ENCODE data around the gene JMJD1C. TPM values are rescaled to one million over a fixed set of nuclear protein-coding genes. Genes with fewer than 3 reads are reported as not detected.

Gene JMJD1C
- total RNA-seq, 1 experiment from 2014 or later, result 180 TPM

GRCh38 chr10:63465293-63466143 lies at the start of gene JMJD1C (continued):
- TF ChIP-seq RELA (CRISPR knock-in tag; IDR thresholded peaks at IDR 0.05; ENCODE audit: borderline replicate concordance), result peak; percentile 77; the same call in 1 of the 2 replicates
- TF ChIP-seq, protein P1, sequence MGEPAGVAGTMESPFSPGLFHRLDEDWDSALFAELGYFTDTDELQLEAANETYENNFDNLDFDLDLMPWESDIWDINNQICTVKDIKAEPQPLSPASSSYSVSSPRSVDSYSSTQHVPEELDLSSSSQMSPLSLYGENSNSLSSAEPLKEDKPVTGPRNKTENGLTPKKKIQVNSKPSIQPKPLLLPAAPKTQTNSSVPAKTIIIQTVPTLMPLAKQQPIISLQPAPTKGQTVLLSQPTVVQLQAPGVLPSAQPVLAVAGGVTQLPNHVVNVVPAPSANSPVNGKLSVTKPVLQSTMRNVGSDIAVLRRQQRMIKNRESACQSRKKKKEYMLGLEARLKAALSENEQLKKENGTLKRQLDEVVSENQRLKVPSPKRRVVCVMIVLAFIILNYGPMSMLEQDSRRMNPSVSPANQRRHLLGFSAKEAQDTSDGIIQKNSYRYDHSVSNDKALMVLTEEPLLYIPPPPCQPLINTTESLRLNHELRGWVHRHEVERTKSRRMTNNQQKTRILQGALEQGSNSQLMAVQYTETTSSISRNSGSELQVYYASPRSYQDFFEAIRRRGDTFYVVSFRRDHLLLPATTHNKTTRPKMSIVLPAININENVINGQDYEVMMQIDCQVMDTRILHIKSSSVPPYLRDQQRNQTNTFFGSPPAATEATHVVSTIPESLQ (CRISPR knock-in tag; IDR thresholded peaks at IDR 0.05), result no peak
- TF ChIP-seq MAX (CRISPR knock-in tag; IDR thresholded peaks at IDR 0.05), result peak; percentile 56
- TF ChIP-seq TEAD4 (CRISPR knock-in tag; IDR thresholded peaks at IDR 0.05), result peak; percentile 46
- no peak for TF ChIP-seq ZNF671 (CRISPR knock-in tag; IDR thresholded peaks at IDR 0.05)
- TF ChIP-seq, protein P2, sequence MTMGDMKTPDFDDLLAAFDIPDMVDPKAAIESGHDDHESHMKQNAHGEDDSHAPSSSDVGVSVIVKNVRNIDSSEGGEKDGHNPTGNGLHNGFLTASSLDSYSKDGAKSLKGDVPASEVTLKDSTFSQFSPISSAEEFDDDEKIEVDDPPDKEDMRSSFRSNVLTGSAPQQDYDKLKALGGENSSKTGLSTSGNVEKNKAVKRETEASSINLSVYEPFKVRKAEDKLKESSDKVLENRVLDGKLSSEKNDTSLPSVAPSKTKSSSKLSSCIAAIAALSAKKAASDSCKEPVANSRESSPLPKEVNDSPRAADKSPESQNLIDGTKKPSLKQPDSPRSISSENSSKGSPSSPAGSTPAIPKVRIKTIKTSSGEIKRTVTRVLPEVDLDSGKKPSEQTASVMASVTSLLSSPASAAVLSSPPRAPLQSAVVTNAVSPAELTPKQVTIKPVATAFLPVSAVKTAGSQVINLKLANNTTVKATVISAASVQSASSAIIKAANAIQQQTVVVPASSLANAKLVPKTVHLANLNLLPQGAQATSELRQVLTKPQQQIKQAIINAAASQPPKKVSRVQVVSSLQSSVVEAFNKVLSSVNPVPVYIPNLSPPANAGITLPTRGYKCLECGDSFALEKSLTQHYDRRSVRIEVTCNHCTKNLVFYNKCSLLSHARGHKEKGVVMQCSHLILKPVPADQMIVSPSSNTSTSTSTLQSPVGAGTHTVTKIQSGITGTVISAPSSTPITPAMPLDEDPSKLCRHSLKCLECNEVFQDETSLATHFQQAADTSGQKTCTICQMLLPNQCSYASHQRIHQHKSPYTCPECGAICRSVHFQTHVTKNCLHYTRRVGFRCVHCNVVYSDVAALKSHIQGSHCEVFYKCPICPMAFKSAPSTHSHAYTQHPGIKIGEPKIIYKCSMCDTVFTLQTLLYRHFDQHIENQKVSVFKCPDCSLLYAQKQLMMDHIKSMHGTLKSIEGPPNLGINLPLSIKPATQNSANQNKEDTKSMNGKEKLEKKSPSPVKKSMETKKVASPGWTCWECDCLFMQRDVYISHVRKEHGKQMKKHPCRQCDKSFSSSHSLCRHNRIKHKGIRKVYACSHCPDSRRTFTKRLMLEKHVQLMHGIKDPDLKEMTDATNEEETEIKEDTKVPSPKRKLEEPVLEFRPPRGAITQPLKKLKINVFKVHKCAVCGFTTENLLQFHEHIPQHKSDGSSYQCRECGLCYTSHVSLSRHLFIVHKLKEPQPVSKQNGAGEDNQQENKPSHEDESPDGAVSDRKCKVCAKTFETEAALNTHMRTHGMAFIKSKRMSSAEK (CRISPR knock-in tag; IDR thresholded peaks at IDR 0.05; ENCODE audit: borderline replicate concordance), result no peak
- TF ChIP-seq, protein P3, sequence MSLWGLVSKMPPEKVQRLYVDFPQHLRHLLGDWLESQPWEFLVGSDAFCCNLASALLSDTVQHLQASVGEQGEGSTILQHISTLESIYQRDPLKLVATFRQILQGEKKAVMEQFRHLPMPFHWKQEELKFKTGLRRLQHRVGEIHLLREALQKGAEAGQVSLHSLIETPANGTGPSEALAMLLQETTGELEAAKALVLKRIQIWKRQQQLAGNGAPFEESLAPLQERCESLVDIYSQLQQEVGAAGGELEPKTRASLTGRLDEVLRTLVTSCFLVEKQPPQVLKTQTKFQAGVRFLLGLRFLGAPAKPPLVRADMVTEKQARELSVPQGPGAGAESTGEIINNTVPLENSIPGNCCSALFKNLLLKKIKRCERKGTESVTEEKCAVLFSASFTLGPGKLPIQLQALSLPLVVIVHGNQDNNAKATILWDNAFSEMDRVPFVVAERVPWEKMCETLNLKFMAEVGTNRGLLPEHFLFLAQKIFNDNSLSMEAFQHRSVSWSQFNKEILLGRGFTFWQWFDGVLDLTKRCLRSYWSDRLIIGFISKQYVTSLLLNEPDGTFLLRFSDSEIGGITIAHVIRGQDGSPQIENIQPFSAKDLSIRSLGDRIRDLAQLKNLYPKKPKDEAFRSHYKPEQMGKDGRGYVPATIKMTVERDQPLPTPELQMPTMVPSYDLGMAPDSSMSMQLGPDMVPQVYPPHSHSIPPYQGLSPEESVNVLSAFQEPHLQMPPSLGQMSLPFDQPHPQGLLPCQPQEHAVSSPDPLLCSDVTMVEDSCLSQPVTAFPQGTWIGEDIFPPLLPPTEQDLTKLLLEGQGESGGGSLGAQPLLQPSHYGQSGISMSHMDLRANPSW (CRISPR knock-in tag; conservative IDR thresholded peaks at IDR 0.05; ENCODE audit: low read depth), result no peak
- TF ChIP-seq IRF2 (CRISPR knock-in tag; IDR thresholded peaks at IDR 0.05; ENCODE audit: borderline replicate concordance, low read depth), result no peak
- TF ChIP-seq GTF2I (CRISPR knock-in tag; conservative IDR thresholded peaks at IDR 0.05), result no peak; the same call in 1 of the 2 replicates
- TF ChIP-seq SOX15 (CRISPR knock-in tag; IDR thresholded peaks at IDR 0.05), result no peak
- TF ChIP-seq ARID4B (CRISPR knock-in tag; IDR thresholded peaks at IDR 0.05; ENCODE audit: borderline replicate concordance), result peak; percentile 35; the same call in 1 of the 2 replicates
- TF ChIP-seq TP53 (CRISPR knock-in tag; IDR thresholded peaks at IDR 0.05), result 0 out of 2 replicates have a peak, but pooled peaks have one; percentile 27
- TF ChIP-seq GRHL2 (CRISPR knock-in tag; IDR thresholded peaks at IDR 0.05; ENCODE audit: insufficient replicate concordance, severe bottlenecking), result no peak
- TF ChIP-seq, protein P4, sequence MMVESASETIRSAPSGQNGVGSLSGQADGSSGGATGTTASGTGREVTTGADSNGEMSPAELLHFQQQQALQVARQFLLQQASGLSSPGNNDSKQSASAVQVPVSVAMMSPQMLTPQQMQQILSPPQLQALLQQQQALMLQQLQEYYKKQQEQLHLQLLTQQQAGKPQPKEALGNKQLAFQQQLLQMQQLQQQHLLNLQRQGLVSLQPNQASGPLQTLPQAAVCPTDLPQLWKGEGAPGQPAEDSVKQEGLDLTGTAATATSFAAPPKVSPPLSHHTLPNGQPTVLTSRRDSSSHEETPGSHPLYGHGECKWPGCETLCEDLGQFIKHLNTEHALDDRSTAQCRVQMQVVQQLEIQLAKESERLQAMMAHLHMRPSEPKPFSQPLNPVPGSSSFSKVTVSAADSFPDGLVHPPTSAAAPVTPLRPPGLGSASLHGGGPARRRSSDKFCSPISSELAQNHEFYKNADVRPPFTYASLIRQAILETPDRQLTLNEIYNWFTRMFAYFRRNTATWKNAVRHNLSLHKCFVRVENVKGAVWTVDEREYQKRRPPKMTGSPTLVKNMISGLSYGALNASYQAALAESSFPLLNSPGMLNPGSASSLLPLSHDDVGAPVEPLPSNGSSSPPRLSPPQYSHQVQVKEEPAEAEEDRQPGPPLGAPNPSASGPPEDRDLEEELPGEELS (CRISPR knock-in tag; IDR thresholded peaks at IDR 0.05), result peak; percentile 85; the same call in 1 of the 2 replicates
- TF ChIP-seq, protein P5, sequence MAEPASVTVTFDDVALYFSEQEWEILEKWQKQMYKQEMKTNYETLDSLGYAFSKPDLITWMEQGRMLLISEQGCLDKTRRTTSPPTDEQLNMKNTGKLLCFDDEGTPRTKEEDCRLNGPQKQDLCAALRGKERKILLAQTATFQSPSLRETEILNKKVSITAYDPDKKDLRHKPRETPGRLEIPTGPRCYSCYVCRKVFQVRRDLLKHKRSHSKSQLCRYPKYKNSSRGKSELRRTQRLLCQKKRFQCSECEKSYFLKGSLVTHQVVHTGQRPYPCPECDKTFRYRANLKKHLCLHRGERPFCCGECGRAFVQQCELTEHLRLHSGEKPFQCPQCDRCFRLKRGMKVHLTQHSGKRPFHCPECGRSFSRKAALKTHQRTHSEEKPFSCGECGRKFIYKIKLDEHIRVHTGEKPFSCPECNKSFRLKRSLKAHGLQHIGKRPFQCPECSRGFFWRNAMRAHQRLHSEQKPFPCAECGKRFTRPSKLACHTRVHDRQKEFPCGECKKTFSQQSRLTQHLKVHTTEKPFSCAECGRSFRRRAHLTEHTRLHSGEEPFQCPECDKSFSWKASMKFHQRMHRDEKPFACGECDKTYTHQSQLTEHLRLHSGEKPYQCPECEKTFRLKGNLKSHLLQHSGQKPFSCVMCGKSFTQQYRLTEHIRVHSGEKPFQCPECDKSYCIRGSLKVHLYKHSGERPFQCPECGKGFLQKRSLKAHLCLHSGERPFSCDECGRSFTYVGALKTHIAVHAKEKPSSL (CRISPR knock-in tag; conservative IDR thresholded peaks at IDR 0.05), result no peak
- TF ChIP-seq EMX1 (CRISPR knock-in tag; IDR thresholded peaks at IDR 0.05), result 0 out of 2 replicates have a peak, but pooled peaks have one; percentile 57
- TF ChIP-seq FOXK1 (CRISPR knock-in tag; IDR thresholded peaks at IDR 0.05), result peak; percentile 51; the same call in 1 of the 2 replicates
- TF ChIP-seq CREM (CRISPR knock-in tag; IDR thresholded peaks at IDR 0.05), result peak; percentile 35; the same call in 1 of the 2 replicates
- TF ChIP-seq NFATC4 (CRISPR knock-in tag; IDR thresholded peaks at IDR 0.05), result peak; percentile 37; the same call in 1 of the 2 replicates
